RPMI7951 (cell line): ENCODE data around the gene POTEG. TPM values are rescaled to one million over a fixed set of nuclear protein-coding genes. Genes with fewer than 3 reads are reported as not detected.
"Not testable (repeated sequence)": the region's sequence is repeated elsewhere in the genome, so short reads cannot be mapped to it uniquely, and the experiment has no call there.

Experiments
- DNase-seq: peaks from one replicate; pipeline ENCODE4 v3.0.0-alpha.2; 2012; ENCODE audit warnings: low read depth
- total RNA-seq: library from RNA; depleted of rRNA; stranded (reverse); fragments of >200 nt; shearing (Covaris generic); gene quantifications from 2 replicates; pipeline ENCODE4 v1.2.3, GENCODE V29; 2014; rRNA removed

The POTEG gene
- 0.29 TPM in 1 of 2 replicates, not detected in the other for total RNA-seq

- not testable (repeated sequence) for DNase-seq
Observed at GRCh38 chr14:19434241-19434640, at the start of gene POTEG. Gene POTEG, minus strand, starts transcription at chr14:19434341. Its CDS starts 52 bp downstream, at chr14:19434289.

- DNase-seq: not testable (repeated sequence)
Observed at GRCh38 chr14:19482093-19482492, 48.0 kb upstream of the POTEG start.

DNA sequence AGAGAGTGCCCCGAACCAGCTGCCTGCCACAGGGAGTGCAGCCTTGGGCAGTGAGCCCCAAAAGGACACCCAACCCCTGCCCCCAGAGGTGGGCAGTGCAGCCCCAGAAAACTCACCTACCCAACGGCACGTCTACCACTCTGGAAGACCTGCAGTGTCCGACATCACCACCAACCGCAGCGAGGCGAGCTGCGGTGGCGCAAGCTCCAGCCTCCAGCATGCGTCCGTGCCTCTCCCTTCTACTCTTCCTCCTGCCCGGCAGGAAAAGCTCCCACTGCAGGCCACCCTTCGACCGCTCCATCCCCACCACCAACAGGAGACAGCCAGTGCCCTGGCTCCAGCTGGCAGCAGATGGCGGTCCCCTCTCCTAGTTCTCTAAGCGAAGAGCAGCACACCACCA, 47.3 kb upstream of the POTEG start:
- not testable (repeated sequence) for DNase-seq

DNA sequence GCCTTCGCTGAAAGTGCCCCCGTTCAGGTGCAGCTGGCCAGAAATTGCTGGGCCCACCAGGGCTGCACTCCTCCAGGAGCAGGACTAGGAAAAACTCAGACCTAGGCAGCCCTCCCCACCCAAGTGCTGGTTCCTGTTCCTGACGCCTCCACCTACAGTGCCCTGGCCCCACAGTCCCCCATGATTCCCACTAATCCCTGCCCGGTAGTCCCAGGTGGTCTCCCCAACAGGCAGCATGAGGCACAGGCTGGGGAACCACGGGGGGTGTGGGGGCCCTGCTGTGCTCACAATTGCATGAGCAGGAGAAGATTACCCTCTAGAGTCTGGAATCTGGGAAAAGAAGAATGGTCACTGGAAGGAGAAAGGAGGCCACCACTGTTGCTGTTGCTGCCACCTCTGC, 46.4 kb upstream of the POTEG start:
- DNase-seq: not testable (repeated sequence)

DNA sequence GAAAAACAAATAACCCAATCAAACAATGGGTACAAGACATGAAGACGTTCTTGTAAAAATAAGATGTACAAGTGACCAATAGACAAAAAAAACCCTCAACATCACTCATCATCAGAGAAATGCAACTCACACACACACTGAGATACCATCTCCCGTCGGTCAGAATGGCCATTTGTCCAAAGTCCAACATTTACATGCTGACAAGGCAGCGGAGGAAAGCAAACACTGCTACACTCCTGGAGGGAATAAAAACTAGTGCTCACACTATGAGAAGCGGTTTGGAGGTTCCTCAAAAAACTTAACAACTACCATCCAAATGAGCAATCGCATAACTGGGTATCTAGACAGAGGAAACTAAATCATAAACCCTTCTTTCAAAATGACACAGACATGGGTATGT, 11.6 kb upstream of the POTEG start:
- not testable (repeated sequence) for DNase-seq

- DNase-seq: not testable (repeated sequence)
Observed at GRCh38 chr14:19439826-19440225, 5.7 kb upstream of the POTEG start.

- not testable (repeated sequence) for DNase-seq
Observed at GRCh38 chr14:19439219-19439618, 5.1 kb upstream of the POTEG start.

- not testable (repeated sequence) for DNase-seq
Observed at GRCh38 chr14:19437126-19437443, 2.9 kb upstream of the POTEG start.

DNA sequence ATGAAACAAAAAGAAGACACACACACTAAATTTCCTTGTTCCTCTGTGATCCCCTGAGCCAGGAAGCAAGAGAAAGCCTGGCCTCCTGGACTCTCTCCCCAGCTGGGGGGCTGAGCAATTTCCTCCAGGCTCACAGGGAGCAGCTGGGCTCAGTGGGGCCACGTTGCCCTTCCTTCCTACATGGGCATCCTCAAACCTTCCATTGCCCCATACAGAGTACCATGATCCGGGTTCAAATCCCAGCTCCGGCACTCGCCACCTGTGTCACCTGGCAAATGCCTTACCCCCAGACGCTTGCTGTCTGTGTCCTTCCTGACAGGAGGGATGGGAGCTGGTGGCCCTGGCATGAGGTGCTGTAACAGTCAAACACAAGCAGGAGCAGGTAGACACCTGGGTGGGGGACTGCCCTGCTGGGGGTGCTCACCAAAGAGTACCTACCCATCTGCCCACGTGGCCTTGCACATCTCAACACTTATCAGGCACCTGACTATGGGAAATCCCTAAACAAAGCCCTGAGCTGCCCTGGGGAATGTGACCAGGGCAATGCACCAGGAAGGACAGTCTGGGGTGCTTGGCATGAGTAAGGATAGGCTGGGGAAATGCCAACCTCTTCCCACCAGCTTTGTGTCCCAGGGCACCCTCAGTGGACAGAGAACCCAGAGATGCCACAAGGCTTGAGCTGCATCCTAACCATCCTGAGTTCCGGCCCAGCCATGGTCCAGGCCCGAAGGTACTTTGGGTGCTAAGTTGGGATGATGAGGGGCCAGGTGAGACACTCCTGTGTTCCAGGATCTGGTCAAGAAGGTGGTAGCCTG, 2.4 kb upstream of the POTEG start:
- not testable (repeated sequence) for DNase-seq

DNA sequence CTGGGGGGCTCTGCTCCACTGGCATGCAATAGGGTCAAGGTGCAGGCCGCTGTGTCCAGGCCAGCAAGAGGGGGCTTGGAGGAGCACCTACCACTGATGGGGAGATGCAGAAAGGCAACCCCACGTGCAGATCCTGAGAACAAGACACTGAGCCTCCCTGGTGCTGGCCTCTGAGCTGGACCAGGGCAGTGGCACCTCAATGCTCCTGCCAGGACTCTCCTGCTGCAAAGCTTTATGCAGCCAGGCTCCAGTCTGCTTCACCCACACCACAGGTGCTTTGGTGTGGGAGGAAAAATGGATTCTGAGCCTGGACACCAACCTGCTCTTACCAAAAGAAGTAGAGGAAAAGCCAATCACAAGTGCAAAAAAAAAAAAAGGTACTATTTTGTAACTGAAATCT, 1.7 kb upstream of the POTEG start:
- DNase-seq: not testable (repeated sequence)

- not testable (repeated sequence) for DNase-seq
Observed at GRCh38 chr14:19434891-19435290, 750 bp upstream of the POTEG start.

- not testable (repeated sequence) for DNase-seq
Observed at GRCh38 chr14:19433765-19434164, 376 bp downstream of the POTEG start.

- not testable (repeated sequence) for DNase-seq
Observed at GRCh38 chr14:19408519-19408918, 25.6 kb downstream of the POTEG start.

GRCh38 chr14:19402097-19402496, 32.0 kb downstream of the POTEG start:
- not testable (repeated sequence) for DNase-seq

GRCh38 chr14:19394727-19395126, 39.4 kb downstream of the POTEG start:
- not testable (repeated sequence) for DNase-seq

DNA sequence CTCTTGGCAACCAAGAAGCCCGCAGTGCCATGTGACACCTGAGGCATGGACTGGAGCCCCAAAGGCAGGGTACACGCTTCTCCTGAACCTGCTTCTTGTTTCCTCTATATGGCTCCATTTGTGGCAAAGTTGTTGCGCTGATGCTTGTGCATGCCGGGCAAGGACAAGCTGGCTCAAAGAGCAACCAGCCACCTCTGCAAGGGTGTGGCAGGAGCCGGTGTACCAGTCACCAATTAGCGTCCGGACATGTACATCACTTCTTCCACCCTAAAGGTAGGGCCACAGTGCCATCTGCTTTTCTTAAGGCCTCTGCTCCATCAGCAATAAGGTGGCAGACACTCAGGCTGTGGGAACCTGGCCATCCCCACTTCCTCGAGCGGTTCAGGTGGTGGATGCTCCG, 43.9 kb downstream of the POTEG start:
- DNase-seq: not testable (repeated sequence)

GRCh38 chr14:19388741-19389140, 45.4 kb downstream of the POTEG start:
- DNase-seq: not testable (repeated sequence)

DNA sequence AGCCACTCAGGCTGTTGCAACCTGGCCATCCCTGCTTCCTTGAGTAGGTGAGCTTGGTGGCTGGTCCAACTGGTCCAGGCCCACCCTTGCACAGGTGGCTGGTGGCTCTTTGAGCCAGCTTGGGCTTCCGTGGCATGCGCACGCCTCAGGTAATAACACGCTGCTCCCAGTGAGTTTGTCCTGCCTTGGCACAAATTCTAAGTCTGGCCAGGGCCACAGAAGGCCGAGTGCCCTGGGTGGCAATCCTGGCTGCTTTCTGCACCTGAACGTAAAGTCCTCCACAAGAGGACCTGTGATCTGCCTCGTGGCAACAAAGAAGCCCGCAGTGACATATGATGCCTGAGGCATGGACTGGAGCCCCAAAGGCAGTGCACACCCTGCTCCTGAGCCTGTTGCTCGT, 47.1 kb downstream of the POTEG start:
- not testable (repeated sequence) for DNase-seq

GRCh38 chr14:19386309-19386708, 47.8 kb downstream of the POTEG start:
- DNase-seq: not testable (repeated sequence)

DNA sequence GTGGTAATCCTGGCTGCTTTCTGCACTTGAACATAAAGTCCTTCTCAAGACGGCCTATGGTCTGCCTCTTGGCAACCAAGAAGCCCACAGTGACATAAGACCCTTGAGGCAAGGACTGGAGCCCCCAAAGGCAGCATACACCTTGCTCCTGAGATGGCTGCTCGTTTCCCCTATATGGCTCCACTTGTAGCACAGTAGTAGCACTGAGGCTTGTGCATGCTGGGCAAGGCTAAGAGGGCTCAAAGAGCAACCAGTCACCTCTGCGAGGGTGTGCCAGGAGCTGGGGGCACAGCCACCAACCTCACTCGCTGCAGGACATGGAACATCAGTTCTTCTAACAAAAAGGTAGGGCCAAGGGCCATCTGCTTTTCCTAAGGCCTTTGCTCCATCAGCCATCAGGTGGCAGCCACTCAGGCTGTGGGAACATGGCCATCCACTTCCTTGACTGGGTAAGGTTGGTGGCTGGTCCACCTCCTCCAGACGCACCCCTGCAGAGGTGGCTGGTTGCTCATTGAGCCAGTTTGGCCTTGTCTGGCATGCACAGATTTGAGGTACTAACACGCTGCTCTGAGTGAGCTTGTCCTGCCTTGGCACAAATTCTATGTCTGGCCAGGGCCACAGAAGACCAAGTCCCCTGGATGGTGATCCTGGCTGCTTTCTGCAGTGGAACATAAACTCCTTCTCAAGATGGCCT, 49.9 kb downstream of the POTEG start:
- not testable (repeated sequence) for DNase-seq

DNA sequence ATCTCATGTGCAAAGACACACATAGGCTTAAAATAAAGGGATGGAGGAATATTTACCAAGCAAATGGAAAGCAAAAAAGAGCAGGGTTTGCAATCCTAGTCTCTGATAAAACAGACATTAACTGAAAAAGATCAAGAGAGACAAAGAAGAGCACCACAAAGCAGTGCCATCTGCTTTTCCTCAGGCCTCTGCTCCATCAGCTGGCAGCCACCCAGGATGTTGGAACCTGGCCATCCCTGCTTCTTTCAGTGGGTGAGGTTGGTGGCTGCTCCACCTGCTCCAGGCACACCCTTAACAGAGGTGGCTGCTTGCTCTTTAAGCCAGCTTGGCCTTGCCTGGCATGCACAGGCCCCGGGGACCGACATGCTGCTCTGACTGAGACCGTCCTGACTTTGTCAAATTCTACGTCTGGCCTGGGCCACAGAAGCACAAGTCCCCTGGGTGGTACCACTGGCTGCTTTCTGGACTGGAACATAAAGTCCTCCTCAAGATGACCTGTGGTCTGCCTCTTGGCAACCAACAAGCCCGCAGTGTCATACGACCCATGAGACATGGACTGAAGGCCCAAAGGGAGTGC, 51.0 kb downstream of the POTEG start:
- DNase-seq: not testable (repeated sequence)

DNA sequence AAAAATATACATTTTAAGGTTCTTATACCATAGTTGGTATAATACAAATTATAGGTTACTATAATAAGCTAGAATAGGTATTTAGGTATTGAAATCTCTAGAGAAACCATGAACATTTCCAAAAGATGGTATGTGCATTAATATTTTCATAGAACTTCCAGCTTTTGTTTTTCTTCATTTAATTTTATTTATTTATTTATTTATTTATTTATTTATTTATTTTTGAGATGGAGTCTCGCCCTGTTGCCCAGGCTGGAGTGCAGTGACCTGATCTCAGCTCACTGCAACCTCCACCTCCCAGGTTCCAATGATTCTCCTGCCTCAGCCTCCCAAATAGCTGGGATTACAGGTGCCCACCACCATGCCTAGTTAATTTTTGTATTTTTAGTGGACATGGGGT, 54.0 kb downstream of the POTEG start:
- DNase-seq: not testable (repeated sequence)
